Left colon (tissue), 2 donors: Measurements from ENCODE around the gene HCCS. TPM values are rescaled to one million over a fixed set of nuclear protein-coding genes. Genes with fewer than 3 reads are reported as not detected.
A peak's percentile ranks its signal among the peaks of the same experiment; 100 is the strongest.

ENCODE experiments used
- ATAC-seq: fragments of 200-7000 bp; cut with Tn5 transposase; one replicate; pipeline ENCODE4 v1.9.1; 2020; ENCODE audit warnings: mild to moderate bottlenecking, moderate library complexity
- DNase-seq, 2 donors: peaks; one replicate each; pipeline ENCODE4 v3.0.0-alpha.2; 2020
- intact Hi-C, 2 donors: fragments of 100-400 bp; cut with DNase I in 1 of 2; cut with micrococcal nuclease in 1 of 2; formaldehyde crosslinking; loops; one replicate each; pipeline versions ENCODE4 v1.11.2 to v1.14.0; 2022; cut with DNase I, micrococcal nuclease
- long read RNA-seq: library from polyadenylated mRNA; unstranded; transcript quantifications from one replicate; pipeline ENCODE4 v2.0.0, GENCODE V29; 2021
- total RNA-seq, 2 donors: library from RNA; stranded (reverse); fragmentation: NEBNext Ultra II Directional; extraction: Animal tissue kit (Norgen Biotek cat#: 25700); gene quantifications; one replicate each; pipeline ENCODE4 v1.2.1, GENCODE V29; 2021
- donor health status: DM: no; HTN: no; CAD: no.
- donor health status: DM: yes; HTN: yes; CAD: no.

Gene HCCS
- 10 to 100 TPM; 40.8 to 43.6 TPM for total RNA-seq
- long read RNA-seq, transcript HCCS-202 (7 exons, 1,072 nt), result major isoform, 41 of 48 reads
- long read RNA-seq, partial matches to known transcripts, result 1 of 48 reads
- long read RNA-seq, other reads (novel, unspliced or antisense), result 0 of 48 reads

GRCh38 chrX:11111037-11111851 lies at the start of gene HCCS:
Gene HCCS, plus strand, starts transcription at chrX:11111332. Its CDS starts 729 bp downstream, at chrX:11112061.
- intact Hi-C loops, result no loop called here
- DNase-seq (peak; percentile 82 to 88), ATAC-seq (peak; percentile 94)

GRCh38 chrX:11064276-11064675 lies 46.9 kb upstream of the HCCS start:
- no peak for ATAC-seq
- no peak for DNase-seq
- intact Hi-C loops, result no loop called here

- ATAC-seq (no peak), DNase-seq (no peak)
- intact Hi-C loops, result no loop called here
These were observed 46.1 kb upstream of the HCCS start for GRCh38 chrX:11064851-11065600.

- no peak for ATAC-seq
- intact Hi-C loops, result no loop called here
- DNase-seq, result no peak
These were observed 44.3 kb upstream of the HCCS start for GRCh38 chrX:11066812-11067211.

GRCh38 chrX:11073381-11073780 lies 37.8 kb upstream of the HCCS start:
- ATAC-seq, result no peak
- intact Hi-C loops, result no loop called here
- no peak for DNase-seq

- no peak for DNase-seq
- intact Hi-C loops, result no loop called here
- ATAC-seq, result no peak
These were observed 30.3 kb upstream of the HCCS start for GRCh38 chrX:11080741-11081305.

GRCh38 chrX:11081511-11081910 lies 29.6 kb upstream of the HCCS start:
- DNase-seq, result no peak
- intact Hi-C loops, result no loop called here
- no peak for ATAC-seq

- intact Hi-C loops, result no loop called here
- ATAC-seq (no peak), DNase-seq (no peak)
These were observed 25.8 kb upstream of the HCCS start for GRCh38 chrX:11085305-11085704.

GRCh38 chrX:11089802-11090201 lies 21.3 kb upstream of the HCCS start:
- intact Hi-C loops, result loop anchor here in 1 of 2 donors (10.0 kb wide), 1 partner anchor 905 kb away; no protein-coding TSS in a partner anchor
- ATAC-seq (no peak), DNase-seq (no peak)

- peak; percentile 15 for ATAC-seq
- DNase-seq, result no peak
- intact Hi-C loops, result loop anchor here in 1 of 2 donors (10.0 kb wide), 1 partner anchor 913 kb away; no protein-coding TSS in a partner anchor
These were observed 13.2 kb upstream of the HCCS start for GRCh38 chrX:11097933-11098332.

- intact Hi-C loops, result loop anchor here in 1 of 2 donors (10.0 kb wide), 1 partner anchor 915 kb away; no protein-coding TSS in a partner anchor
- ATAC-seq (no peak), DNase-seq (no peak)
These were observed 11.7 kb upstream of the HCCS start for GRCh38 chrX:11099465-11099864.

- DNase-seq, result peak; percentile 31 to 34
- intact Hi-C loops, result no loop called here
- peak; percentile 85 for ATAC-seq
These were observed 10.7 kb upstream of the HCCS start for GRCh38 chrX:11100281-11101035.

GRCh38 chrX:11103006-11103405 lies 8.1 kb upstream of the HCCS start:
- intact Hi-C loops, result no loop called here
- ATAC-seq (no peak), DNase-seq (no peak)

- intact Hi-C loops, result no loop called here
- ATAC-seq, result no peak
- no peak for DNase-seq
These were observed 7.4 kb upstream of the HCCS start for GRCh38 chrX:11103751-11104150.

- ATAC-seq (no peak), DNase-seq (no peak)
- intact Hi-C loops, result no loop called here
These were observed 6.1 kb upstream of the HCCS start for GRCh38 chrX:11105080-11105479.

GRCh38 chrX:11108253-11108941 lies 2.7 kb upstream of the HCCS start:
- no peak for ATAC-seq
- intact Hi-C loops, result no loop called here
- no peak for DNase-seq

GRCh38 chrX:11109968-11110367 lies 1.2 kb upstream of the HCCS start:
- intact Hi-C loops, result no loop called here
- no peak for DNase-seq
- no peak for ATAC-seq

GRCh38 chrX:11111947-11112346 lies 815 bp downstream of the HCCS start:
- DNase-seq (peak in 1 of 2 donors; percentile 23), ATAC-seq (peak; percentile 57)
- intact Hi-C loops, result no loop called here
